ENCODE measurements around the gene EPDR1. TPM values are rescaled to one million over a fixed set of nuclear protein-coding genes. Genes with fewer than 3 reads are reported as not detected.

EPDR1 gene
- total and polyA plus RNA-seq, 4 donors = 4.3 to 12.7 (median 9.6) TPM

DNA sequence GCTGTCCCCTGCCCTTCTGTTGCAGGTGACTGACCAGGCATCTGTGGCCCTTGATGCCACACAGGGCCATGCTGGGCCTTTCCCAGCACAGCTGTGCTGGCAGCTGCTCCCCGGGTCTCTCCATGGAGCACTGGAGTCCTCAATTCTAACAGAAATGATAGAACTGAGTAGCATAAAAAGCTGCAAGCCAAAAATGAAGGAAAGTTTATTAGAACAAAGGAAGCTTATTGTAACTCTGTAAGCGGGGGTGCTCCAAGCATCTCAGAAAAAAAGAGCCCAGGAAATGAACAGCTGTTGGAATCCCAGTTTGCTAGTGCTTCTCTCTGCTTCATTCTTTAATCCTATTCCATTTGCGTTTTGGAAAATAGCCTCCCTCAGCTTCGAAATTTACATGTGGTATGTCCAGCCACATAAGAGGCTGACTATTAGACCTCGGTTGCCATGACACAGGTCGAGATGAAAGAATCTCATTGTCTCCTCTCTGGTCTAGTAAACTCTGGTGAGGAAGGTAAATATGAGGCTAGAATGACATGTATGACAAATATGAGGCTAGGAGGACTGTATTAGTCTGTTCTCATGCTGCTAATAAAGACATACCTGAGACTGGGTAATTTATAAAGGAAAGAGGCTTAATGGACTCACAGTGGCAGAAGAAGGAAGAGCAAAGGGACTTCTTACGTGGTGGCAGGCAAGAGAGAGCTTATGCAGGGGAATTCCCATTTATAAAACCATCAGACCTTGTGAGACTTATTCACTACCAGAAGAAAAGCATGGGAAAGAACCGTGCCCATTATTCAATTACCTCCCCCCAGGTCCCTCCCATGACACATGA is 23.7 kb downstream of the EPDR1 start:
- Histone ChIP-seq H3K9me3 (ENCODE audit: control insufficient read depth in 4 of 4, low read length in 3 of 4) (no peaks in the 10 kb centered on the region), H3K4me3 (ENCODE audit: low read depth in 1 of 3, low read length in 3 of 3) (no peak overlapping the region), H3K4me1 (ENCODE audit: control insufficient read depth in 4 of 4, insufficient read depth in 4 of 4, low read length in 3 of 4) (peaks cover 0 to 11% (median 5%) of the 10 kb centered on the region in 4 donors), H3K27me3 (ENCODE audit: control insufficient read depth in 4 of 4, insufficient read depth in 4 of 4, low read length in 3 of 4) (no peaks in the 10 kb centered on the region), H3K9ac (ENCODE audit: low read depth in 1 of 2, low read length in 2 of 2) (no peak overlapping the region), H3K27ac (ENCODE audit: low read depth in 1 of 2, low read length in 2 of 2) (no peak overlapping the region), H3K36me3 (ENCODE audit: control insufficient read depth in 4 of 4, insufficient read depth in 3 of 4, low read depth in 1 of 4, low read length in 3 of 4) (no peaks in the 10 kb centered on the region)
- 85% methylated on average over 8 of the region's 8 CpGs for WGBS
- TF ChIP-seq NR2F2 (IDR thresholded peaks at IDR 0.05) = no peak
- no peak for TF ChIP-seq HNF4A (conservative IDR thresholded peaks at IDR 0.05)
- DNase-seq (ENCODE audit: low spot score) = no peak

DNA sequence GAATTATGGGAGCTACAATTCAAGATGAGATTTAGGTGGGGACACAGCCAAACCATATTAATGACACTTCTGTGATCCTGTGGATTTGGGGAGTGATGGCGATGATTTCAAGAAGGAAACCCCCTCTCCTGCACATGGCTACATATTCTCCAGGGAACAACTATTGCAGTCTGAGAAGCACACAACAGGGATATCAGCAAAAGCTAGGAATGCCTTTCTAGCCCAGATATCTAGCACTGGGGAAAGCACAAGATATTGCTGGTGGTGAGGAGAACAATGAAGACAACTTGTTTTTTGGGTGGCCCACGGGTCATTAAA is 24.3 kb downstream of the EPDR1 start:
- H3K27me3 ChIP-seq (ENCODE audit: control insufficient read depth in 4 of 4, insufficient read depth in 4 of 4, low read length in 3 of 4) = no peaks in the 10 kb centered on the region
- H3K9me3 ChIP-seq (ENCODE audit: control insufficient read depth in 4 of 4, low read length in 3 of 4) = no peaks in the 10 kb centered on the region
- H3K27ac ChIP-seq (ENCODE audit: low read depth in 1 of 2, low read length in 2 of 2) = no peak overlapping the region
- H3K9ac ChIP-seq (ENCODE audit: low read depth in 1 of 2, low read length in 2 of 2) = no peak overlapping the region
- H3K4me1 ChIP-seq (ENCODE audit: control insufficient read depth in 4 of 4, insufficient read depth in 4 of 4, low read length in 3 of 4) = peaks cover 0 to 10% (median 4%) of the 10 kb centered on the region in 4 donors
- no peak for TF ChIP-seq HNF4A (conservative IDR thresholded peaks at IDR 0.05)
- no peak for TF ChIP-seq RAD21 (IDR thresholded peaks at IDR 0.05)
- no peak for TF ChIP-seq YY1 (IDR thresholded peaks at IDR 0.05)
- TF ChIP-seq, protein P1, sequence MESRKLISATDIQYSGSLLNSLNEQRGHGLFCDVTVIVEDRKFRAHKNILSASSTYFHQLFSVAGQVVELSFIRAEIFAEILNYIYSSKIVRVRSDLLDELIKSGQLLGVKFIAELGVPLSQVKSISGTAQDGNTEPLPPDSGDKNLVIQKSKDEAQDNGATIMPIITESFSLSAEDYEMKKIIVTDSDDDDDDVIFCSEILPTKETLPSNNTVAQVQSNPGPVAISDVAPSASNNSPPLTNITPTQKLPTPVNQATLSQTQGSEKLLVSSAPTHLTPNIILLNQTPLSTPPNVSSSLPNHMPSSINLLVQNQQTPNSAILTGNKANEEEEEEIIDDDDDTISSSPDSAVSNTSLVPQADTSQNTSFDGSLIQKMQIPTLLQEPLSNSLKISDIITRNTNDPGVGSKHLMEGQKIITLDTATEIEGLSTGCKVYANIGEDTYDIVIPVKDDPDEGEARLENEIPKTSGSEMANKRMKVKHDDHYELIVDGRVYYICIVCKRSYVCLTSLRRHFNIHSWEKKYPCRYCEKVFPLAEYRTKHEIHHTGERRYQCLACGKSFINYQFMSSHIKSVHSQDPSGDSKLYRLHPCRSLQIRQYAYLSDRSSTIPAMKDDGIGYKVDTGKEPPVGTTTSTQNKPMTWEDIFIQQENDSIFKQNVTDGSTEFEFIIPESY (IDR thresholded peaks at IDR 0.05) = no peak
- no peak for TF ChIP-seq RXRA (IDR thresholded peaks at IDR 0.05)
- no peak for TF ChIP-seq HNF4G (IDR thresholded peaks at IDR 0.05)
- TF ChIP-seq EGR1 (IDR thresholded peaks at IDR 0.05; ENCODE audit: low read depth in 2 of 2) = no peak
- no peak for TF ChIP-seq NR2F2 (IDR thresholded peaks at IDR 0.05)
- no peak for TF ChIP-seq GABPA (IDR thresholded peaks at IDR 0.05 in 1 of 2, conservative IDR thresholded peaks at IDR 0.05 in 1 of 2)
- no peak for TF ChIP-seq SP1 (IDR thresholded peaks at IDR 0.05)
- TF ChIP-seq, protein P2, sequence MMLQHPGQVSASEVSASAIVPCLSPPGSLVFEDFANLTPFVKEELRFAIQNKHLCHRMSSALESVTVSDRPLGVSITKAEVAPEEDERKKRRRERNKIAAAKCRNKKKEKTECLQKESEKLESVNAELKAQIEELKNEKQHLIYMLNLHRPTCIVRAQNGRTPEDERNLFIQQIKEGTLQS (IDR thresholded peaks at IDR 0.05) = no peak
- TF ChIP-seq, protein P3, sequence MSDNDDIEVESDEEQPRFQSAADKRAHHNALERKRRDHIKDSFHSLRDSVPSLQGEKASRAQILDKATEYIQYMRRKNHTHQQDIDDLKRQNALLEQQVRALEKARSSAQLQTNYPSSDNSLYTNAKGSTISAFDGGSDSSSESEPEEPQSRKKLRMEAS (IDR thresholded peaks at IDR 0.05) = no peak
- no peak for TF ChIP-seq FOXA2 (IDR thresholded peaks at IDR 0.05)
- no peak for TF ChIP-seq TAF1 (conservative IDR thresholded peaks at IDR 0.05)
- TF ChIP-seq, protein P4, sequence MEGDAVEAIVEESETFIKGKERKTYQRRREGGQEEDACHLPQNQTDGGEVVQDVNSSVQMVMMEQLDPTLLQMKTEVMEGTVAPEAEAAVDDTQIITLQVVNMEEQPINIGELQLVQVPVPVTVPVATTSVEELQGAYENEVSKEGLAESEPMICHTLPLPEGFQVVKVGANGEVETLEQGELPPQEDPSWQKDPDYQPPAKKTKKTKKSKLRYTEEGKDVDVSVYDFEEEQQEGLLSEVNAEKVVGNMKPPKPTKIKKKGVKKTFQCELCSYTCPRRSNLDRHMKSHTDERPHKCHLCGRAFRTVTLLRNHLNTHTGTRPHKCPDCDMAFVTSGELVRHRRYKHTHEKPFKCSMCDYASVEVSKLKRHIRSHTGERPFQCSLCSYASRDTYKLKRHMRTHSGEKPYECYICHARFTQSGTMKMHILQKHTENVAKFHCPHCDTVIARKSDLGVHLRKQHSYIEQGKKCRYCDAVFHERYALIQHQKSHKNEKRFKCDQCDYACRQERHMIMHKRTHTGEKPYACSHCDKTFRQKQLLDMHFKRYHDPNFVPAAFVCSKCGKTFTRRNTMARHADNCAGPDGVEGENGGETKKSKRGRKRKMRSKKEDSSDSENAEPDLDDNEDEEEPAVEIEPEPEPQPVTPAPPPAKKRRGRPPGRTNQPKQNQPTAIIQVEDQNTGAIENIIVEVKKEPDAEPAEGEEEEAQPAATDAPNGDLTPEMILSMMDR (IDR thresholded peaks at IDR 0.05; ENCODE audit: low read depth, low read length, missing input control) = no peak
- TF ChIP-seq, protein P5, sequence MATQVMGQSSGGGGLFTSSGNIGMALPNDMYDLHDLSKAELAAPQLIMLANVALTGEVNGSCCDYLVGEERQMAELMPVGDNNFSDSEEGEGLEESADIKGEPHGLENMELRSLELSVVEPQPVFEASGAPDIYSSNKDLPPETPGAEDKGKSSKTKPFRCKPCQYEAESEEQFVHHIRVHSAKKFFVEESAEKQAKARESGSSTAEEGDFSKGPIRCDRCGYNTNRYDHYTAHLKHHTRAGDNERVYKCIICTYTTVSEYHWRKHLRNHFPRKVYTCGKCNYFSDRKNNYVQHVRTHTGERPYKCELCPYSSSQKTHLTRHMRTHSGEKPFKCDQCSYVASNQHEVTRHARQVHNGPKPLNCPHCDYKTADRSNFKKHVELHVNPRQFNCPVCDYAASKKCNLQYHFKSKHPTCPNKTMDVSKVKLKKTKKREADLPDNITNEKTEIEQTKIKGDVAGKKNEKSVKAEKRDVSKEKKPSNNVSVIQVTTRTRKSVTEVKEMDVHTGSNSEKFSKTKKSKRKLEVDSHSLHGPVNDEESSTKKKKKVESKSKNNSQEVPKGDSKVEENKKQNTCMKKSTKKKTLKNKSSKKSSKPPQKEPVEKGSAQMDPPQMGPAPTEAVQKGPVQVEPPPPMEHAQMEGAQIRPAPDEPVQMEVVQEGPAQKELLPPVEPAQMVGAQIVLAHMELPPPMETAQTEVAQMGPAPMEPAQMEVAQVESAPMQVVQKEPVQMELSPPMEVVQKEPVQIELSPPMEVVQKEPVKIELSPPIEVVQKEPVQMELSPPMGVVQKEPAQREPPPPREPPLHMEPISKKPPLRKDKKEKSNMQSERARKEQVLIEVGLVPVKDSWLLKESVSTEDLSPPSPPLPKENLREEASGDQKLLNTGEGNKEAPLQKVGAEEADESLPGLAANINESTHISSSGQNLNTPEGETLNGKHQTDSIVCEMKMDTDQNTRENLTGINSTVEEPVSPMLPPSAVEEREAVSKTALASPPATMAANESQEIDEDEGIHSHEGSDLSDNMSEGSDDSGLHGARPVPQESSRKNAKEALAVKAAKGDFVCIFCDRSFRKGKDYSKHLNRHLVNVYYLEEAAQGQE (IDR thresholded peaks at IDR 0.05) = no peak
- TF ChIP-seq FOXA1 (IDR thresholded peaks at IDR 0.05) = no peak
- TF ChIP-seq JUND (IDR thresholded peaks at IDR 0.05) = no peak
- WGBS = 89% methylated on average over 2 of the region's 2 CpGs
- no peaks in the 10 kb centered on the region for H3K36me3 ChIP-seq (ENCODE audit: control insufficient read depth in 4 of 4, insufficient read depth in 3 of 4, low read depth in 1 of 4, low read length in 3 of 4)
- H3K4me3 ChIP-seq (ENCODE audit: low read depth in 1 of 3, low read length in 3 of 3) = no peak overlapping the region
- DNase-seq (ENCODE audit: low spot score) = no peak
